ENCODE measurements around the gene ATG16L2.
A peak's percentile ranks its signal among the peaks of the same experiment; 100 is the strongest.

Gene ATG16L2

GRCh38 chr11:72821221-72821919, 7.2 kb downstream of the ATG16L2 start:
- H3K4me3 ChIP-seq (ENCODE audit: low read depth, low read length): no peak overlapping the region
- no peak for DNase-seq (ENCODE audit: low read depth)
- no peak for TF ChIP-seq CTCF (IDR thresholded peaks at IDR 0.05; ENCODE audit: low read depth, low read length)
- TF ChIP-seq MYC (IDR thresholded peaks at IDR 0.05; ENCODE audit: low read depth, low read length): no peak
- no peak for TF ChIP-seq MAX (IDR thresholded peaks at IDR 0.05; ENCODE audit: low read depth, low read length)
- no peak for TF ChIP-seq POLR2A (IDR thresholded peaks at IDR 0.05; ENCODE audit: extremely low read depth, insufficient read length)

GRCh38 chr11:72821920-72822799, 7.9 kb downstream of the ATG16L2 start:
- no peak overlapping the region for H3K4me3 ChIP-seq (ENCODE audit: low read depth, low read length)
- DNase-seq (ENCODE audit: low read depth): no peak
- no peak for TF ChIP-seq POLR2A (IDR thresholded peaks at IDR 0.05; ENCODE audit: extremely low read depth, insufficient read length)
- no peak for TF ChIP-seq CTCF (IDR thresholded peaks at IDR 0.05; ENCODE audit: low read depth, low read length)
- no peak for TF ChIP-seq MAX (IDR thresholded peaks at IDR 0.05; ENCODE audit: low read depth, low read length)
- TF ChIP-seq MYC (IDR thresholded peaks at IDR 0.05; ENCODE audit: low read depth, low read length): no peak

DNA sequence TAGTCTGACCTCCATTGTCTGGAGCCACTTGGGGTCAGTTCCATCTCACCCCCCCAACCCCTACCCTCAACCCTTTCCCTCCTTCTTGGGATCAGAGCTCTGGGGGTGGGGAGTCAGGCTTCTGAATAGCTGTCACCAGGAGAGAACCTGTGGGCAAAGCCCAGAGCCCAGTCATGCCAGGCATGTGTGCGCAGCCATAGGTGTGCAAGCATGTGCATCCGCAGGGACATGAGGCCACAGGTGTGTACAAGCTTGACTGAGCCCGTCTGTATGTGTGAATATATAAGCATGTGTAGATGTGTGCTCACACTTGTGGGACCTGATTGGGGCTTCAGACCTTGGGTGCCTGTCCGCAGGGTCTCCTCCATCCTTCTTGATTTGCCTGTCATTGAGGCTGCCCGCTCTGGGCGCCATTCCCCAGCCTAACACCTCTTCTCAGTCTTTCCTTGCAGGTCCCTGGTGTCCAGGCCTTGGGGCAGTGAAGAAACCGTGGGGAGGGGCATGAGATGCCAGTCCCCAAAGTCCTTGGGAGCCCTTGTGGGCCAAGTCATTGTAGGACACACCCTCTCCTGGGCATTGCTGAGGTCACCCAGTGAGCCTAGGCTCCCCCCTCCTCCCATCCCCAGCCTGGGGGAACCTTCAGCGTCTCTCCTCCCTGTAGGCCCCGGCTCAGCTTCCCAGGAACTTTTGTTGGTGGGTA, 9.0 kb downstream of the ATG16L2 start:
- DNase-seq (ENCODE audit: low read depth): no peak
- H3K4me3 ChIP-seq (ENCODE audit: low read depth, low read length): no peak overlapping the region
- no peak for TF ChIP-seq CTCF (IDR thresholded peaks at IDR 0.05; ENCODE audit: low read depth, low read length)
- no peak for TF ChIP-seq MAX (IDR thresholded peaks at IDR 0.05; ENCODE audit: low read depth, low read length)
- no peak for TF ChIP-seq MYC (IDR thresholded peaks at IDR 0.05; ENCODE audit: low read depth, low read length)
- TF ChIP-seq POLR2A (IDR thresholded peaks at IDR 0.05; ENCODE audit: extremely low read depth, insufficient read length): no peak

DNA sequence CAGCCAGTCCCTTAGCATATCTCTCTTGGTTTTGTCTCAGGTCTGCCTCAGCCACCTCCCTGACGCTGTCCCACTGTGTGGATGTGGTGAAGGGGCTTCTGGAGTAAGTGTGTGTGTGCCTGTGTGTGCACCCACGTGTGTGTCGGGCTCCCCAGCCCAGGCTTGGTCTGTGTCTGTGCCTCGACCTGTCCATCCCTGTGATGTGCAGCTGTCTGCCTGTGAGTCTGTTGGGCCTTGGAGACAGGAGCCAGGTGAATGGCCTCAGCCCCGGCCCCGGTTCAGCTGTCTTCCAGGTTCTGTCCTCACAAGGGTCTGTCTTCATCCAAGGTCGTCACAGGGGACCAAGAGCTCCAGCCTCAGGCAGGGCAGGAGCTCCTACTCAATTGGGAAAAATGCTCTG, 9.8 kb downstream of the ATG16L2 start:
- no peak for DNase-seq (ENCODE audit: low read depth)
- no peak for TF ChIP-seq MAX (IDR thresholded peaks at IDR 0.05; ENCODE audit: low read depth, low read length)
- no peak for TF ChIP-seq CTCF (IDR thresholded peaks at IDR 0.05; ENCODE audit: low read depth, low read length)
- TF ChIP-seq POLR2A (IDR thresholded peaks at IDR 0.05; ENCODE audit: extremely low read depth, insufficient read length): no peak
- no peak for TF ChIP-seq MYC (IDR thresholded peaks at IDR 0.05; ENCODE audit: low read depth, low read length)
- H3K4me3 ChIP-seq (ENCODE audit: low read depth, low read length): no peak overlapping the region

- no peak overlapping the region for H3K4me3 ChIP-seq (ENCODE audit: low read depth, low read length)
- no peak for TF ChIP-seq MAX (IDR thresholded peaks at IDR 0.05; ENCODE audit: low read depth, low read length)
- peak; percentile 22 for TF ChIP-seq POLR2A (IDR thresholded peaks at IDR 0.05; ENCODE audit: extremely low read depth, insufficient read length)
- no peak for TF ChIP-seq MYC (IDR thresholded peaks at IDR 0.05; ENCODE audit: low read depth, low read length)
- no peak for DNase-seq (ENCODE audit: low read depth)
These were observed 10.7 kb downstream of the ATG16L2 start for GRCh38 chr11:72824811-72825505.

Measured in NB4 (cell line).